Keratinocyte (primary cell): ENCODE results near the gene CHFR. TPM values are rescaled to one million over a fixed set of nuclear protein-coding genes. Genes with fewer than 3 reads are reported as not detected.

ENCODE experiments used
- DNase-seq: peaks from one replicate; pipeline ENCODE4 v3.0.0-alpha.2; 2011; ENCODE audit warnings: low read depth, missing footprints, low spot score
- FAIRE-seq: peaks from 2 replicates; lab custom pipeline; 2011; peaks lifted over from hg19 to GRCh38; lab: Jason Lieb, UNC
- H2AFZ ChIP-seq: 2 replicates; pipeline ENCODE4 v1.6.0; 2012; ENCODE audit warnings: low read length, control low read depth, inconsistent platforms; ENCODE audit not compliant: control insufficient read depth
- H3K27ac ChIP-seq: 2 replicates; pipeline ENCODE4 v1.5.1; 2011; ENCODE audit warnings: low read length; ENCODE audit not compliant: control insufficient read depth, insufficient read depth
- H3K27me3 ChIP-seq: 3 replicates; pipeline ENCODE4 v1.6.0; 2011; ENCODE audit warnings: low read length; ENCODE audit not compliant: control insufficient read depth, insufficient read depth; ENCODE audit errors: extremely low read depth
- H3K36me3 ChIP-seq, 2 experiments: 2 replicates in 1 of 2; 3 replicates in 1 of 2; pipeline ENCODE4 v1.5.1; 2011; ENCODE audit warnings: low read length in 2 of 2, mild to moderate bottlenecking in 1 of 2; ENCODE audit not compliant: control insufficient read depth in 2 of 2, insufficient read depth in 2 of 2; ENCODE audit errors: extremely low read depth in 1 of 2
- H3K4me1 ChIP-seq: 3 replicates; pipeline ENCODE4 v1.5.1; 2011; ENCODE audit warnings: low read length; ENCODE audit not compliant: control insufficient read depth, insufficient read depth; ENCODE audit errors: extremely low read depth
- H3K4me2 ChIP-seq: 3 replicates; pipeline ENCODE4 v1.6.0; 2011; ENCODE audit warnings: low read depth, low read length; ENCODE audit not compliant: control insufficient read depth, insufficient read depth; ENCODE audit errors: extremely low read depth
- H3K4me3 ChIP-seq, 3 experiments: fragments of 200-600 bp in 1 of 3; sonication (generic) in 1 of 3; 2 replicates in 2 of 3; 3 replicates in 1 of 3; pipeline ENCODE4 v1.5.1; 2011 to 2016; ENCODE audit warnings: low read length in 3 of 3, mild to moderate bottlenecking in 3 of 3, control low read depth in 2 of 3, inconsistent platforms in 1 of 3, low read depth in 1 of 3, mixed read lengths in 1 of 3, mixed run types in 1 of 3, moderate library complexity in 1 of 3; ENCODE audit not compliant: control insufficient read depth in 2 of 3, insufficient read depth in 2 of 3; ENCODE audit errors: extremely low read depth in 1 of 3
- H3K79me2 ChIP-seq: 2 replicates; pipeline ENCODE4 v1.6.0; 2012; ENCODE audit warnings: low read length; ENCODE audit not compliant: control insufficient read depth, insufficient read depth
- H3K9ac ChIP-seq: 3 replicates; pipeline ENCODE4 v1.6.0; 2011; ENCODE audit warnings: low read length; ENCODE audit not compliant: control insufficient read depth, insufficient read depth; ENCODE audit errors: extremely low read depth
- H3K9me1 ChIP-seq: 3 replicates; pipeline ENCODE4 v1.6.0; 2011; ENCODE audit warnings: low read length; ENCODE audit not compliant: control insufficient read depth, insufficient read depth; ENCODE audit errors: extremely low read depth
- H3K9me3 ChIP-seq: 2 replicates; pipeline ENCODE4 v1.5.1; 2012; ENCODE audit warnings: low read depth, low read length; ENCODE audit not compliant: control insufficient read depth
- H4K20me1 ChIP-seq: 3 replicates; pipeline ENCODE4 v1.6.0; 2011; ENCODE audit warnings: low read length; ENCODE audit not compliant: control insufficient read depth, insufficient read depth; ENCODE audit errors: extremely low read depth
- EZH2 ChIP-seq: IDR thresholded peaks from one replicate; pipeline ENCODE4 v1.6.1; 2012; ENCODE audit warnings: inconsistent platforms, mild to moderate bottlenecking, low read length, moderate library complexity
- dilution Hi-C: fragments of 300-500 bp; cut with MboI; formaldehyde crosslinking; loops from one replicate; pipeline ENCODE4 v1.7.0; 2020; ENCODE audit warnings: low sequenced_read_pairs; ENCODE audit not compliant: extremely low pct_ligation_motif_present
- polyA plus RNA-seq, 5 experiments: library from polyadenylated mRNA; depleted of rRNA in 3 of 5; stranded (reverse) in 3 of 5; stranded (forward) in 1 of 5; unstranded in 1 of 5; fragments of >200 nt; gene quantifications; 1 replicate in 1 of 5; 2 replicates in 3 of 5; 3 replicates in 1 of 5; pipeline versions ENCODE4 v1.2.1 to v1.2.3, GENCODE V29; 2011 to 2012; ENCODE audit warnings: missing spikeins in 2 of 5, low read depth in 1 of 5, low replicate concordance in 1 of 5
- TF ChIP-seq, protein P1 (sequence below), 3 experiments: IDR thresholded peaks in 1 of 3; conservative IDR thresholded peaks in 1 of 3; optimal IDR thresholded peaks in 1 of 3; 2 replicates in 2 of 3; 3 replicates in 1 of 3; pipeline versions ENCODE3 to v1.5.1; 2011; ENCODE audit warnings: low read length in 3 of 3, mild to moderate bottlenecking in 3 of 3, moderate library complexity in 2 of 3, control low read depth in 1 of 3, inconsistent platforms in 1 of 3; ENCODE audit not compliant: insufficient read depth in 2 of 3; ENCODE audit errors: extremely low read depth in 1 of 3

CHFR gene
- polyA plus RNA-seq, 1 donor (not counting 4 experiments of a cell fraction or from before 2014, with no cell fraction given): 35.8 TPM

DNA sequence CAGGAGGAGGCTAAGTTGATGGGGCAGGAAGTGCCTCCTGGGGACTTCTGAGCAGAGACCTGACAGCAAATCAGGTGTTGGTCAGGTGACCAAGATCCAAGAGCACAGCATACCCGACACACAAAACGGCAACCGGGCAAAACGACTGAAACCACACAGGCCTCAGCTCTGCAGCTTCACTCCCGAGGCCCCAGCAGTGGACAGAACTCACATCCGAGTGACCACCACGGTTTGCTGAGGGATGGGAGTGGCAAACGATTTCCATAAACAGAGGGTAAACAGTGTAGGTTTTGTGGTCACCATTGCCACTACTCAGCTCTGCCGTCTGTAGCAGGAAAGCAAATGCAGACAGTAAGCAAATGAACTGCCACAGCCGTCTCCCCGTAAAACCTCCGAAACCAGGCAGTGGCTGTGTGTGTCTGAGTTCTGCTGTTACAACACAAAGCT, 14.4 kb downstream of the CHFR start:
- H3K4me3 ChIP-seq: no peak overlapping the region
- no peaks in the 10 kb centered on the region for H3K9me1 ChIP-seq
- H3K4me1 ChIP-seq: no peaks in the 10 kb centered on the region
- no peaks in the 10 kb centered on the region for H3K79me2 ChIP-seq
- no peaks in the 10 kb centered on the region for H3K27me3 ChIP-seq
- DNase-seq (no peak), FAIRE-seq (no peak)
- H3K36me3 ChIP-seq: peaks cover 31 to 40% of the 10 kb centered on the region in 2 experiments
- no peaks in the 10 kb centered on the region for H4K20me1 ChIP-seq
- H3K9me3 ChIP-seq: no peaks in the 10 kb centered on the region
- no peak overlapping the region for H3K4me2 ChIP-seq
- no peak overlapping the region for H2AFZ ChIP-seq
- no peak overlapping the region for H3K27ac ChIP-seq
- no peak overlapping the region for H3K9ac ChIP-seq
- TF ChIP-seq, protein P1, sequence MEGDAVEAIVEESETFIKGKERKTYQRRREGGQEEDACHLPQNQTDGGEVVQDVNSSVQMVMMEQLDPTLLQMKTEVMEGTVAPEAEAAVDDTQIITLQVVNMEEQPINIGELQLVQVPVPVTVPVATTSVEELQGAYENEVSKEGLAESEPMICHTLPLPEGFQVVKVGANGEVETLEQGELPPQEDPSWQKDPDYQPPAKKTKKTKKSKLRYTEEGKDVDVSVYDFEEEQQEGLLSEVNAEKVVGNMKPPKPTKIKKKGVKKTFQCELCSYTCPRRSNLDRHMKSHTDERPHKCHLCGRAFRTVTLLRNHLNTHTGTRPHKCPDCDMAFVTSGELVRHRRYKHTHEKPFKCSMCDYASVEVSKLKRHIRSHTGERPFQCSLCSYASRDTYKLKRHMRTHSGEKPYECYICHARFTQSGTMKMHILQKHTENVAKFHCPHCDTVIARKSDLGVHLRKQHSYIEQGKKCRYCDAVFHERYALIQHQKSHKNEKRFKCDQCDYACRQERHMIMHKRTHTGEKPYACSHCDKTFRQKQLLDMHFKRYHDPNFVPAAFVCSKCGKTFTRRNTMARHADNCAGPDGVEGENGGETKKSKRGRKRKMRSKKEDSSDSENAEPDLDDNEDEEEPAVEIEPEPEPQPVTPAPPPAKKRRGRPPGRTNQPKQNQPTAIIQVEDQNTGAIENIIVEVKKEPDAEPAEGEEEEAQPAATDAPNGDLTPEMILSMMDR (optimal IDR thresholded peaks at IDR 0.05 in 1 of 3, IDR thresholded peaks at IDR 0.05 in 1 of 3, conservative IDR thresholded peaks at IDR 0.05 in 1 of 3; ENCODE audit: extremely low read depth in 1 of 3, insufficient read depth in 2 of 3, low read length in 3 of 3): no peak
- no peak for TF ChIP-seq EZH2
- dilution Hi-C loops: no loop called here

DNA sequence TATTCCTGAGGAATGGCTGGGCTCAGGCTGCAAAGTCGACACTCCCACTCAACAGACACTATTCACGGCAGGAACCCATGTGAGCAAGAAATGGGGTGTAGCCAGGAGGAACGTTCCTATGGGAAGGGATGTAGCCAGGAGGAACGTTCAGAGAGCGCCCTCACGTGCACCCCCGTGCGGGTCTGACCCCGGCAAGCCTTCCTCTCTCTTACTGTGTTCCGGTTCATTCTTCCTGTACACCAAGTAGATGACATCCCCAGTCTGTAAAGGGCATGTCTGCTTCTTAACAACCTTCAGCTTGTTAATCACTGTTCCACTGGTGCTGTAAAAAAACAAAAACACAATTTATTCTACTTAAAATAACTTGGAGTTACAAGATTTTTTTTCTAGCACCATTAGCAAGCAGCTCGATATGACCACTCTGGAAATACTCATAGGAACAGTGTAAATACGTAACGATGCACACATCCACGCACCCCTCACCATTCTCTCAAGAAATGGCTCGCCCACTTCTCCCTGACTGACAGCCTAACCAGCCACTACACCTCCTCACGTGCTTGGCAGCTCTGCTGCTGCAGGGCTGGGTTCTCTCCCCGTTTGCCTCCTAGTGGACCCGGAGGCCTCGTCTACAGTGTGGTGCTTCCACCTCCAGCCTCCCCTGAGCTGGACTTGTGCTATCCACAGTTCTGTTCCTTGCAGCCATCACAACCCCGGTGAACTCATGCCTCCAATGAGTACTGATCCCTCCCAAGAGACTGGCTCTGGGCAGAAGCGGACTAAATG, 15.1 kb downstream of the CHFR start:
- Histone ChIP-seq H3K9me1 (no peaks in the 10 kb centered on the region), H3K79me2 (no peaks in the 10 kb centered on the region), H4K20me1 (no peaks in the 10 kb centered on the region), H3K4me3 (no peak overlapping the region), H3K27me3 (no peaks in the 10 kb centered on the region), H3K9me3 (peaks cover 5% of the 10 kb centered on the region), H3K27ac (no peak overlapping the region), H3K4me2 (no peak overlapping the region), H3K9ac (no peak overlapping the region), H3K4me1 (no peaks in the 10 kb centered on the region), H2AFZ (no peak overlapping the region), H3K36me3 (peaks cover 38 to 40% of the 10 kb centered on the region in 2 experiments)
- TF ChIP-seq, protein P1 (optimal IDR thresholded peaks at IDR 0.05 in 1 of 3, IDR thresholded peaks at IDR 0.05 in 1 of 3, conservative IDR thresholded peaks at IDR 0.05 in 1 of 3; ENCODE audit: extremely low read depth in 1 of 3, insufficient read depth in 2 of 3, low read length in 3 of 3): no peak
- TF ChIP-seq EZH2: no peak
- dilution Hi-C loops: no loop called here
- DNase-seq (no peak), FAIRE-seq (no peak)
